Osteocyte (in vitro differentiated cells): Measurements from ENCODE around the gene TMEM145. TPM values are rescaled to one million over a fixed set of nuclear protein-coding genes. Genes with fewer than 3 reads are reported as not detected.
A peak's percentile ranks its signal among the peaks of the same experiment; 100 is the strongest.

Source experiments
- DNase-seq: peaks from one replicate; pipeline ENCODE4 v3.0.0; 2021; ENCODE audit warnings: mixed read lengths; ENCODE audit not compliant: unreplicated experiment; ENCODE audit errors: extremely low spot score
- H3K27ac Mint-ChIP-seq: one replicate; pipeline ENCODE4 v1.8.0; 2021; ENCODE audit warnings: mild to moderate bottlenecking, mixed read lengths; ENCODE audit not compliant: unreplicated experiment
- H3K27me3 Mint-ChIP-seq: one replicate; pipeline ENCODE4 v1.8.0; 2021; ENCODE audit warnings: mixed read lengths; ENCODE audit not compliant: unreplicated experiment
- H3K36me3 Mint-ChIP-seq: one replicate; pipeline ENCODE4 v1.8.0; 2021; ENCODE audit warnings: mixed read lengths; ENCODE audit not compliant: unreplicated experiment
- H3K4me1 Mint-ChIP-seq: one replicate; pipeline ENCODE4 v1.8.0; 2021; ENCODE audit warnings: mixed read lengths; ENCODE audit not compliant: unreplicated experiment
- H3K4me3 Mint-ChIP-seq: one replicate; pipeline ENCODE4 v1.8.0; 2021; ENCODE audit warnings: mild to moderate bottlenecking, moderate library complexity, mixed read lengths; ENCODE audit not compliant: unreplicated experiment
- H3K9me3 Mint-ChIP-seq: one replicate; pipeline ENCODE4 v1.8.0; 2021; ENCODE audit warnings: mixed read lengths; ENCODE audit not compliant: unreplicated experiment
- CTCF ChIP-seq: fragments of 200-600 bp; sonication (generic); IDR thresholded peaks from 2 replicates; pipeline ENCODE4 v1.5.0; 2021; ENCODE audit warnings: antibody characterized with exemption, mild to moderate bottlenecking, moderate library complexity
- total RNA-seq: library from RNA; stranded (reverse); gene quantifications from 2 replicates; pipeline ENCODE4 v1.2.1, GENCODE V29; 2021

TMEM145 gene
- total RNA-seq, 1 donor from 2014 or later, result 0.78 TPM

- H3K27me3 Mint-ChIP-seq, result peaks cover 26% of the 10 kb centered on the region
- peaks cover 34% of the 10 kb centered on the region for H3K4me1 Mint-ChIP-seq
- no peak for DNase-seq
- no peak for TF ChIP-seq CTCF
- no peaks in the 10 kb centered on the region for H3K9me3 Mint-ChIP-seq
- H3K27ac Mint-ChIP-seq, result peak overlapping the region; percentile 52
- no peaks in the 10 kb centered on the region for H3K36me3 Mint-ChIP-seq
- H3K4me3 Mint-ChIP-seq, result peak overlapping the region; percentile 83
Observed at GRCh38 chr19:42325896-42326771, 13.0 kb downstream of the TMEM145 start.

GRCh38 chr19:42326969-42327368 lies 13.9 kb downstream of the TMEM145 start:
- H3K4me1 Mint-ChIP-seq, result peaks cover 34% of the 10 kb centered on the region
- H3K4me3 Mint-ChIP-seq, result peak overlapping the region; percentile 83
- H3K9me3 Mint-ChIP-seq, result no peaks in the 10 kb centered on the region
- no peak for DNase-seq
- H3K36me3 Mint-ChIP-seq, result no peaks in the 10 kb centered on the region
- no peak for TF ChIP-seq CTCF
- H3K27me3 Mint-ChIP-seq, result peaks cover 21% of the 10 kb centered on the region
- H3K27ac Mint-ChIP-seq, result no peak overlapping the region

GRCh38 chr19:42327381-42327780 lies 14.3 kb downstream of the TMEM145 start:
- H3K4me1 Mint-ChIP-seq, result peaks cover 34% of the 10 kb centered on the region
- H3K4me3 Mint-ChIP-seq, result peak overlapping the region; percentile 83
- DNase-seq, result no peak
- H3K27me3 Mint-ChIP-seq, result peaks cover 17% of the 10 kb centered on the region
- H3K27ac Mint-ChIP-seq, result no peak overlapping the region
- H3K36me3 Mint-ChIP-seq, result no peaks in the 10 kb centered on the region
- no peaks in the 10 kb centered on the region for H3K9me3 Mint-ChIP-seq
- TF ChIP-seq CTCF, result no peak

- Mint-ChIP-seq H3K27me3 (peaks cover 10% of the 10 kb centered on the region), H3K4me3 (no peak overlapping the region), H3K36me3 (no peaks in the 10 kb centered on the region), H3K9me3 (no peaks in the 10 kb centered on the region), H3K27ac (no peak overlapping the region), H3K4me1 (peaks cover 34% of the 10 kb centered on the region)
- no peak for TF ChIP-seq CTCF
- no peak for DNase-seq
Observed at GRCh38 chr19:42328106-42328505, 15.0 kb downstream of the TMEM145 start.

- Mint-ChIP-seq H3K9me3 (no peaks in the 10 kb centered on the region), H3K27ac (no peak overlapping the region)
Observed at GRCh38 chr19:42328854-42329253, 15.7 kb downstream of the TMEM145 start.

More at GRCh38 chr19:42328854-42329253, 15.7 kb downstream of the TMEM145 start:
- Mint-ChIP-seq H3K4me3 (no peak overlapping the region), H3K36me3 (no peaks in the 10 kb centered on the region), H3K27me3 (peaks cover 6% of the 10 kb centered on the region), H3K4me1 (peaks cover 34% of the 10 kb centered on the region)
- TF ChIP-seq CTCF, result no peak
- DNase-seq, result no peak
